SH-SY5Y (cell line): Measurements from ENCODE around the gene ELMO1.

Experiments
- GATA2 ChIP-seq: IDR thresholded peaks from 2 replicates; pipeline ENCODE4 v1.6.1; 2011; ENCODE audit warnings: mild to moderate bottlenecking, low read depth, low read length
- GATA3 ChIP-seq: IDR thresholded peaks from 2 replicates; pipeline ENCODE4 v1.6.1; 2011; ENCODE audit warnings: low read depth, mild to moderate bottlenecking, low read length, moderate library complexity

GRCh38 chr7:37433166-37433565 lies 15.5 kb downstream of the ELMO1 start:
- no peak for TF ChIP-seq GATA3
- TF ChIP-seq GATA2 = no peak
